Measurements from ENCODE around the gene ARHGAP15. TPM values are rescaled to one million over a fixed set of nuclear protein-coding genes. Genes with fewer than 3 reads are reported as not detected.
A peak's percentile ranks its signal among the peaks of the same experiment; 100 is the strongest.

Gene ARHGAP15
- total RNA-seq, 1 donor from 2014 or later = 18.5 TPM

- H3K27me3 ChIP-seq (ENCODE audit: low read depth) = no peaks in the 10 kb centered on the region
- H3K4me1 ChIP-seq = no peaks in the 10 kb centered on the region
- H3K27ac ChIP-seq = no peak overlapping the region
- H3K9me3 ChIP-seq = no peaks in the 10 kb centered on the region
- TF ChIP-seq CTCF (IDR thresholded peaks at IDR 0.05) = no peak
- no peak overlapping the region for H3K4me3 ChIP-seq
- no peaks in the 10 kb centered on the region for H3K36me3 ChIP-seq
- intact Hi-C loops (cut with DNase I) = no loop called here
- ATAC-seq = peak in 1 of 2 donors; percentile 48
- DNase-seq = no peak
Measured at GRCh38 chr2:143745060-143745459, 615.8 kb downstream of the ARHGAP15 start.

GRCh38 chr2:143754742-143755141 lies 625.5 kb downstream of the ARHGAP15 start:
- TF ChIP-seq CTCF (IDR thresholded peaks at IDR 0.05) = no peak
- DNase-seq = no peak
- intact Hi-C loops (cut with DNase I) = no loop called here
- Histone ChIP-seq H3K36me3 (no peaks in the 10 kb centered on the region), H3K27ac (no peak overlapping the region), H3K9me3 (no peaks in the 10 kb centered on the region), H3K4me1 (no peaks in the 10 kb centered on the region), H3K27me3 (ENCODE audit: low read depth) (no peaks in the 10 kb centered on the region), H3K4me3 (no peak overlapping the region)
- ATAC-seq = no peak

GRCh38 chr2:143758629-143759330 lies 629.6 kb downstream of the ARHGAP15 start:
- intact Hi-C loops (cut with DNase I) = no loop called here
- H3K4me3 ChIP-seq = no peak overlapping the region
- DNase-seq = no peak
- H3K27ac ChIP-seq = no peak overlapping the region
- no peaks in the 10 kb centered on the region for H3K4me1 ChIP-seq
- H3K36me3 ChIP-seq = no peaks in the 10 kb centered on the region
- no peak for TF ChIP-seq CTCF (IDR thresholded peaks at IDR 0.05)
- peak; percentile 52 to 82 for ATAC-seq
- H3K27me3 ChIP-seq (ENCODE audit: low read depth) = no peaks in the 10 kb centered on the region
- no peaks in the 10 kb centered on the region for H3K9me3 ChIP-seq

- H3K9me3 ChIP-seq = no peaks in the 10 kb centered on the region
- no peaks in the 10 kb centered on the region for H3K27me3 ChIP-seq (ENCODE audit: low read depth)
- intact Hi-C loops (cut with DNase I) = no loop called here
- H3K4me1 ChIP-seq = no peaks in the 10 kb centered on the region
- H3K36me3 ChIP-seq = no peaks in the 10 kb centered on the region
- DNase-seq (no peak), ATAC-seq (peak; percentile 68 to 76)
- no peak overlapping the region for H3K27ac ChIP-seq
- no peak overlapping the region for H3K4me3 ChIP-seq
- TF ChIP-seq CTCF (IDR thresholded peaks at IDR 0.05) = no peak
Measured at GRCh38 chr2:143759455-143759854, 630.2 kb downstream of the ARHGAP15 start.

- ATAC-seq (no peak), DNase-seq (no peak)
- Histone ChIP-seq H3K4me1 (no peaks in the 10 kb centered on the region), H3K27ac (no peak overlapping the region), H3K27me3 (ENCODE audit: low read depth) (no peaks in the 10 kb centered on the region), H3K9me3 (no peaks in the 10 kb centered on the region), H3K36me3 (no peaks in the 10 kb centered on the region), H3K4me3 (no peak overlapping the region)
- intact Hi-C loops (cut with DNase I) = no loop called here
- no peak for TF ChIP-seq CTCF (IDR thresholded peaks at IDR 0.05)
Measured at GRCh38 chr2:143762176-143762928, 633.1 kb downstream of the ARHGAP15 start.

Data from lower lobe of right lung (tissue), 2 donors.